22Rv1 (cell line): Measurements from ENCODE around the gene TRAP1.
A peak's percentile ranks its signal among the peaks of the same experiment; 100 is the strongest.
"Not testable (repeated sequence)": the region's sequence is repeated elsewhere in the genome, so short reads cannot be mapped to it uniquely, and the experiment has no call there.

Experiments used
- H3K27ac ChIP-seq: fragments of 450-650 bp; 2 replicates; pipeline ENCODE4 v1.5.1; 2017
- CTCF ChIP-seq: fragments of 450-650 bp; IDR thresholded peaks from 2 replicates; pipeline ENCODE4 v1.5.1; 2017; ENCODE audit warnings: mild to moderate bottlenecking
- ZFX ChIP-seq: fragments of 450-650 bp; IDR thresholded peaks from 2 replicates; pipeline ENCODE4 v1.6.1; 2017; ENCODE audit warnings: antibody characterized with exemption, borderline replicate concordance

TRAP1 gene

GRCh38 chr16:3612510-3613466, 104.5 kb downstream of the TRAP1 start:
- H3K27ac ChIP-seq: peak overlapping the region; percentile 78
- TF ChIP-seq ZFX (no peak), CTCF (no peak)

- TF ChIP-seq ZFX: no peak
- no peak for TF ChIP-seq CTCF
- H3K27ac ChIP-seq: peak within 1 kb of the TSS; percentile 78
Observed at GRCh38 chr16:3611146-3611975, 106.0 kb downstream of the TRAP1 start, which contains the start of gene SLX4. TSS of gene SLX4 (minus strand) at chr16:3611606. CDS start at chr16:3608964, 2,642 bp downstream.

GRCh38 chr16:3610698-3611145, 106.6 kb downstream of the TRAP1 start:
- peak overlapping the region; percentile 78 for H3K27ac ChIP-seq
- no peak for TF ChIP-seq CTCF

- TF ChIP-seq CTCF (no peak), ZFX (no peak)
- H3K27ac ChIP-seq: peak overlapping the region; percentile 78
Observed at GRCh38 chr16:3609895-3610697, 107.2 kb downstream of the TRAP1 start.

- H3K27ac ChIP-seq: not testable (repeated sequence)
Observed at GRCh38 chr16:3608976-3609375, 108.3 kb downstream of the TRAP1 start.

- H3K27ac ChIP-seq: 0 out of 2 replicates have a peak overlapping the region, but pooled peaks have one; percentile 5
Observed at GRCh38 chr16:3608069-3608468, 109.3 kb downstream of the TRAP1 start.

More at GRCh38 chr16:3608069-3608468, 109.3 kb downstream of the TRAP1 start:
- no peak for TF ChIP-seq CTCF
- no peak for TF ChIP-seq ZFX
